Neural cell (in vitro differentiated cells): ENCODE measurements around the gene GOLT1B. TPM values are rescaled to one million over a fixed set of nuclear protein-coding genes. Genes with fewer than 3 reads are reported as not detected.
A peak's percentile ranks its signal among the peaks of the same experiment; 100 is the strongest.

Source experiments
- H2AFZ ChIP-seq: fragments of 200-600, 300-800 bp; sonication (generic), shearing (Covaris generic); 2 replicates; pipeline ENCODE4 v1.6.0; 2014; ENCODE audit warnings: low read depth, mild to moderate bottlenecking, antibody characterized with exemption, low read length, moderate library complexity
- H3F3A ChIP-seq: fragments of 200-600 bp; shearing (Covaris generic); 2 replicates; pipeline ENCODE4 v1.6.1; 2016; ENCODE audit warnings: mild to moderate bottlenecking, moderate library complexity, mixed read lengths, antibody characterized with exemption, low read length; ENCODE audit not compliant: insufficient read depth, poor library complexity, severe bottlenecking
- H3K27ac ChIP-seq: fragments of 200-600, 300-800 bp; sonication (generic), shearing (Covaris generic); 2 replicates; pipeline ENCODE4 v1.5.1; 2014; ENCODE audit warnings: mild to moderate bottlenecking, low read length, moderate library complexity
- H3K27me3 ChIP-seq: fragments of 300-800, 200-600 bp; sonication (generic), shearing (Covaris generic); 2 replicates; pipeline ENCODE4 v1.6.0; 2014; ENCODE audit warnings: mild to moderate bottlenecking, low read depth, low read length, moderate library complexity; ENCODE audit not compliant: insufficient read depth
- H3K36me3 ChIP-seq: fragments of 300-800, 200-600 bp; sonication (generic), shearing (Covaris generic); 2 replicates; pipeline ENCODE4 v1.5.1; 2014; ENCODE audit warnings: mild to moderate bottlenecking, antibody characterized with exemption, low read length, moderate library complexity; ENCODE audit not compliant: insufficient read depth
- H3K4me2 ChIP-seq: fragments of 300-800, 200-600 bp; sonication (generic), shearing (Covaris generic); 2 replicates; pipeline ENCODE4 v1.6.0; 2014; ENCODE audit warnings: mild to moderate bottlenecking, low read length
- H3K4me3 ChIP-seq: fragments of 300-800, 200-600 bp; sonication (generic), shearing (Covaris generic); 2 replicates; pipeline ENCODE4 v1.5.1; 2014; ENCODE audit warnings: mild to moderate bottlenecking, low read length, moderate library complexity
- H3K79me2 ChIP-seq: fragments of 200-600 bp; shearing (Covaris generic); replicated peaks from 2 replicates; pipeline ENCODE4 v1.6.0; 2014; ENCODE audit warnings: mild to moderate bottlenecking, low read length, moderate library complexity; ENCODE audit not compliant: insufficient read depth
- H3K9ac ChIP-seq: fragments of 300-800, 200-600 bp; sonication (generic), shearing (Covaris generic); 2 replicates; pipeline ENCODE4 v1.6.1; 2016; ENCODE audit warnings: mild to moderate bottlenecking, low read length, mixed read lengths
- H3K9me2 ChIP-seq: fragments of 200-600 bp; shearing (Covaris generic); 2 replicates; pipeline ENCODE4 v1.6.1; 2016; ENCODE audit warnings: mild to moderate bottlenecking, low read length, mixed read lengths; ENCODE audit not compliant: insufficient read depth
- H3K9me3 ChIP-seq: fragments of 200-600, 300-800 bp; sonication (generic), shearing (Covaris generic); 2 replicates; pipeline ENCODE4 v1.6.1; 2016; ENCODE audit warnings: mild to moderate bottlenecking, mixed run types, low read length, moderate library complexity, mixed read lengths
- H4K20me1 ChIP-seq: fragments of 200-600 bp; shearing (Covaris generic); 2 replicates; pipeline ENCODE4 v1.6.1; 2016; ENCODE audit warnings: mild to moderate bottlenecking, mixed run types; ENCODE audit not compliant: insufficient read depth
- CTCF ChIP-seq: fragments of 450-650 bp; IDR thresholded peaks from 2 replicates; pipeline ENCODE4 v1.5.1; 2014; ENCODE audit warnings: antibody characterized with exemption, mild to moderate bottlenecking, moderate library complexity; ENCODE audit not compliant: poor library complexity, severe bottlenecking
- EZH2 ChIP-seq: fragments of 200-600, 300-800 bp; shearing (Covaris generic), sonication (generic); IDR thresholded peaks from 2 replicates; pipeline ENCODE4 v1.6.1; 2014; ENCODE audit warnings: antibody characterized with exemption, low read length, borderline replicate concordance, mild to moderate bottlenecking; ENCODE audit not compliant: insufficient read depth, poor library complexity, severe bottlenecking
- MXI1 ChIP-seq: fragments of 450-650 bp; conservative IDR thresholded peaks from 2 replicates; pipeline ENCODE4 v1.6.1; 2014; ENCODE audit warnings: antibody characterized with exemption, mild to moderate bottlenecking; ENCODE audit not compliant: poor library complexity, severe bottlenecking
- POLR2AphosphoS5 ChIP-seq: IDR thresholded peaks from 2 replicates; pipeline ENCODE4 v1.6.1; 2012
- RAD21 ChIP-seq: fragments of 450-650 bp; conservative IDR thresholded peaks from 2 replicates; pipeline ENCODE4 v1.6.1; 2014; ENCODE audit warnings: antibody characterized with exemption, mild to moderate bottlenecking, moderate library complexity
- SMC3 ChIP-seq: fragments of 450-650 bp; conservative IDR thresholded peaks from 2 replicates; pipeline ENCODE4 v1.6.1; 2014; ENCODE audit warnings: antibody characterized with exemption, mild to moderate bottlenecking, moderate library complexity; ENCODE audit not compliant: poor library complexity
- TAF1 ChIP-seq: IDR thresholded peaks from 2 replicates; pipeline ENCODE4 v1.6.1; 2012; ENCODE audit warnings: low read depth
- polyA plus RNA-seq: library from polyadenylated mRNA; depleted of rRNA; stranded (reverse); fragments of >200 nt; gene quantifications from 2 replicates; pipeline ENCODE4 v1.2.3, GENCODE V29; 2014
- TF ChIP-seq, protein P1 (sequence below): IDR thresholded peaks from 2 replicates; pipeline ENCODE4 v1.6.1; 2012; ENCODE audit warnings: borderline replicate concordance

GOLT1B gene
- polyA plus RNA-seq, 1 donor from 2014 or later: 203 TPM

GRCh38 chr12:21500786-21501257 is 767 bp upstream of the GOLT1B start:
- peaks cover 58% of the 10 kb centered on the region for H3K79me2 ChIP-seq
- H3K9ac ChIP-seq: peak overlapping the region; percentile 62
- peak overlapping the region; percentile 84 for H3K4me2 ChIP-seq
- peak overlapping the region; percentile 51 for H2AFZ ChIP-seq
- no peaks in the 10 kb centered on the region for H3F3A ChIP-seq
- H3K4me3 ChIP-seq: peak overlapping the region; percentile 81
- no peaks in the 10 kb centered on the region for H4K20me1 ChIP-seq
- H3K9me2 ChIP-seq: no peaks in the 10 kb centered on the region
- TF ChIP-seq, protein P1, sequence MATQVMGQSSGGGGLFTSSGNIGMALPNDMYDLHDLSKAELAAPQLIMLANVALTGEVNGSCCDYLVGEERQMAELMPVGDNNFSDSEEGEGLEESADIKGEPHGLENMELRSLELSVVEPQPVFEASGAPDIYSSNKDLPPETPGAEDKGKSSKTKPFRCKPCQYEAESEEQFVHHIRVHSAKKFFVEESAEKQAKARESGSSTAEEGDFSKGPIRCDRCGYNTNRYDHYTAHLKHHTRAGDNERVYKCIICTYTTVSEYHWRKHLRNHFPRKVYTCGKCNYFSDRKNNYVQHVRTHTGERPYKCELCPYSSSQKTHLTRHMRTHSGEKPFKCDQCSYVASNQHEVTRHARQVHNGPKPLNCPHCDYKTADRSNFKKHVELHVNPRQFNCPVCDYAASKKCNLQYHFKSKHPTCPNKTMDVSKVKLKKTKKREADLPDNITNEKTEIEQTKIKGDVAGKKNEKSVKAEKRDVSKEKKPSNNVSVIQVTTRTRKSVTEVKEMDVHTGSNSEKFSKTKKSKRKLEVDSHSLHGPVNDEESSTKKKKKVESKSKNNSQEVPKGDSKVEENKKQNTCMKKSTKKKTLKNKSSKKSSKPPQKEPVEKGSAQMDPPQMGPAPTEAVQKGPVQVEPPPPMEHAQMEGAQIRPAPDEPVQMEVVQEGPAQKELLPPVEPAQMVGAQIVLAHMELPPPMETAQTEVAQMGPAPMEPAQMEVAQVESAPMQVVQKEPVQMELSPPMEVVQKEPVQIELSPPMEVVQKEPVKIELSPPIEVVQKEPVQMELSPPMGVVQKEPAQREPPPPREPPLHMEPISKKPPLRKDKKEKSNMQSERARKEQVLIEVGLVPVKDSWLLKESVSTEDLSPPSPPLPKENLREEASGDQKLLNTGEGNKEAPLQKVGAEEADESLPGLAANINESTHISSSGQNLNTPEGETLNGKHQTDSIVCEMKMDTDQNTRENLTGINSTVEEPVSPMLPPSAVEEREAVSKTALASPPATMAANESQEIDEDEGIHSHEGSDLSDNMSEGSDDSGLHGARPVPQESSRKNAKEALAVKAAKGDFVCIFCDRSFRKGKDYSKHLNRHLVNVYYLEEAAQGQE: no peak
- TF ChIP-seq SMC3 (peak; percentile 5), POLR2AphosphoS5 (no peak), RAD21 (no peak)
- H3K9me3 ChIP-seq: no peaks in the 10 kb centered on the region
- no peaks in the 10 kb centered on the region for H3K36me3 ChIP-seq
- peak overlapping the region; percentile 51 for H3K27ac ChIP-seq
- no peaks in the 10 kb centered on the region for H3K27me3 ChIP-seq

DNA sequence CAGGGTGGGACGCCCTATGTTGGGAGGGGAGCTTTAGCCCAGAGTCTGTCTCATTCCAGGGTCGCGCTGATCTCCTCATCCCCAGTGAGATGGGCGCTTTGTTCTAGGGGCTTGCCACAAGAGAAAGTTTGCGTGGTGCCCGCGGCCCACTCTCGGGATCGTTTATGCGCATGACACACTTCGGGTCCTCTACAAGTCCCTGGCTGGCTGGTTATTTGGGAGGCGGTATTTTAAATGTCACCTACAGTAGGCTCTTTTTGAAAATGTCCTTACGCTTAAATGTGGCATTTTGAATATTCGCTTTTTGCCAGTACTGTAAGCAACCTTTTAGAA is 541 bp downstream of the GOLT1B start:
- Histone ChIP-seq H3K9me3 (no peaks in the 10 kb centered on the region), H4K20me1 (no peaks in the 10 kb centered on the region), H2AFZ (peak overlapping the region; percentile 78), H3K4me2 (peak overlapping the region; percentile 88), H3K4me3 (peak overlapping the region; percentile 81), H3K9ac (peak overlapping the region; percentile 81), H3K79me2 (peaks cover 71% of the 10 kb centered on the region), H3K27ac (peak overlapping the region; percentile 84), H3F3A (no peaks in the 10 kb centered on the region), H3K36me3 (no peaks in the 10 kb centered on the region), H3K27me3 (no peaks in the 10 kb centered on the region), H3K9me2 (no peaks in the 10 kb centered on the region)
- TF ChIP-seq EZH2 (no peak), MXI1 (no peak), RAD21 (no peak), TAF1 (no peak), POLR2AphosphoS5 (no peak), CTCF (no peak)
- TF ChIP-seq, protein P1: no peak
